Stimulated activated naive B cell treated with anti-CD40 and anti-IgM and Interleukin-4, amounts not matched to agents 10 μg/mL and 1 μg/mL and 100 μg/mL, for 72 hours (primary cell): ENCODE measurements around the gene CYCS.
"Not testable (repeated sequence)": the region's sequence is repeated elsewhere in the genome, so short reads cannot be mapped to it uniquely, and the experiment has no call there.

Experiments
- ATAC-seq, 2 donors: fragments of 150-1000 bp; cut with Tn5 transposase; replicated peaks; 2 replicates each; pipeline ENCODE4 v1.10.0; 2021; ENCODE audit warnings: moderate library complexity in 1 of 2
- DNase-seq: peaks from one replicate; pipeline ENCODE4 v3.0.0; 2021
- H3K27ac Mint-ChIP-seq: one replicate; pipeline ENCODE4 v1.8.0; 2022; ENCODE audit warnings: mild to moderate bottlenecking, mixed read lengths
- H3K27me3 Mint-ChIP-seq, 2 donors: one replicate each; pipeline ENCODE4 v1.8.0; 2022; ENCODE audit warnings: mixed read lengths in 2 of 2
- H3K36me3 Mint-ChIP-seq, 2 donors: one replicate each; pipeline ENCODE4 v1.8.0; 2022; ENCODE audit warnings: mixed read lengths in 2 of 2, mild to moderate bottlenecking in 1 of 2
- H3K4me1 Mint-ChIP-seq, 2 donors: one replicate each; pipeline ENCODE4 v1.8.0; 2022; ENCODE audit warnings: mixed read lengths in 2 of 2, mild to moderate bottlenecking in 1 of 2
- H3K4me3 Mint-ChIP-seq, 2 donors: one replicate each; pipeline ENCODE4 v1.8.0; 2022; ENCODE audit warnings: mild to moderate bottlenecking in 2 of 2, mixed read lengths in 2 of 2, moderate library complexity in 1 of 2
- H3K9me3 Mint-ChIP-seq, 2 donors: one replicate each; pipeline ENCODE4 v1.8.0; 2022; ENCODE audit warnings: mixed read lengths in 2 of 2, mild to moderate bottlenecking in 1 of 2

CYCS gene

DNA sequence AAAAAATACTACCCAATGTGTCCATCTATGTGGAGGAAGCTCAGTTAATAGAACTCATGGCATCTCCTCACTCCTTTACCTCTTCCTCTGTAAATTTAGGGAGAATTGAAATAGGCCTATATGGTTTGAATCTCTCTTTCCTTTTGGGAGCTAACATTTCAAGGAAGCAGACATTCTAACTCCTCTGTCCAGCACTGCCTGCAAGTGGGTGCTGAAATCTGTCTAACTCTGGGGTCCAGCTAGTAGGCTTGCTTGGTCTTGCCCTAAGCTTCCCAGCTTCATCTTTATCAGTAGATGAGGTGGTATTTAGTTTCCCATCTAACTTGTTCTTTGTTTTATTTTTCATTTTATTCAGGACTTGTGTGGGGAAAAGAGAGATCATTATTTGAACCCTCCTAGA lies 23.2 kb downstream of the CYCS start:
- H3K27ac Mint-ChIP-seq: no peak overlapping the region
- peaks cover 8 to 9% of the 10 kb centered on the region in 2 donors for H3K27me3 Mint-ChIP-seq
- H3K9me3 Mint-ChIP-seq: no peaks in the 10 kb centered on the region
- no peaks in the 10 kb centered on the region for H3K36me3 Mint-ChIP-seq
- DNase-seq: no peak
- H3K4me1 Mint-ChIP-seq: peaks cover 0 to 2% of the 10 kb centered on the region in 2 donors
- ATAC-seq: no peak
- no peak overlapping the region for H3K4me3 Mint-ChIP-seq

DNA sequence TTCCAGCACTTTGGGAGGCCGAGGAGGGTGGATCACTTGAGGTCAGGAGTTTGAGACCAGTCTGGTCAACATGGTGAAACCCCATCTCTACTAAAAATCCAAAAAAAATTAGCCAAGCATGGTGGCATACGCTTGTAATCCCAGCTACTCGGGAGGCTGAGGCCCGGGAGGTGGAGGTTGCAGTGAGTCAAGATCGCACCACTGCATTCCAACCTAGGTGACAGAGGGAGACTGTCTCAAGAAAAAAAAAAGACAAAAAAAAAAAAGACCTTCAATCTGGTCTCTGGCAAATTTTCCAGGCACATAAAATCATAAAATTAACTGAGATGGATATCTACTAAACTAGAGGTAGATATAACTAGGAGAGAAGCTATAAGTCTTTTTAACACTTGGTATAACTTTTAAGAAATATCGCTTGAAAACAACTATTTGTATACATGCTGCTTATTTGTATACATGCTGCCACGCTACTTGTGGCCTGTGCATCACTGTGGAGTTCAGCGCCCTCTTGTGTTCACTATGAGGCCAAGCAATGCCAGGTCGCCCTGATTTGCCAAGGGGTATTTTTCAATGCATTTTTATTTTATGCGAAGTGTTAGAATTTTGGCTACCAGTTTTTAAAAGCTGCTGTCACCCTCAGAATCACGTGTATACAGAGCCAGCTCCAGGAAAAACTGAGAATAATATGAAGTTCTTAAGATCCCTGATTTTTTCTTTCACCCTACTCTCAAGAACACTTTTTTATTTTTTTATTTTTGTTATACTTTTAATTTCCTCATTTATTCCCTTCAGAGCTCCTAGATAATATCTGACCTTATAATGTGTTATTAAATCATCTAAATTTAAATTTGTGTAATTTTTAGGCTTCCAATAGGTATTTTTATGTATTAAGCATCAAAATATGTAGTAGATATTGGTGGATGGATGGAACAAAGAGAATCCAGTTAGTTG lies 26.7 kb downstream of the CYCS start:
- Mint-ChIP-seq H3K27ac (no peak overlapping the region), H3K36me3 (no peaks in the 10 kb centered on the region), H3K27me3 (peaks cover 5% of the 10 kb centered on the region in 2 donors), H3K4me1 (peaks cover 5 to 16% of the 10 kb centered on the region in 2 donors), H3K4me3 (no peak overlapping the region), H3K9me3 (no peaks in the 10 kb centered on the region)
- ATAC-seq (peak; percentile 88 to 89), DNase-seq (peak; percentile 33)

DNA sequence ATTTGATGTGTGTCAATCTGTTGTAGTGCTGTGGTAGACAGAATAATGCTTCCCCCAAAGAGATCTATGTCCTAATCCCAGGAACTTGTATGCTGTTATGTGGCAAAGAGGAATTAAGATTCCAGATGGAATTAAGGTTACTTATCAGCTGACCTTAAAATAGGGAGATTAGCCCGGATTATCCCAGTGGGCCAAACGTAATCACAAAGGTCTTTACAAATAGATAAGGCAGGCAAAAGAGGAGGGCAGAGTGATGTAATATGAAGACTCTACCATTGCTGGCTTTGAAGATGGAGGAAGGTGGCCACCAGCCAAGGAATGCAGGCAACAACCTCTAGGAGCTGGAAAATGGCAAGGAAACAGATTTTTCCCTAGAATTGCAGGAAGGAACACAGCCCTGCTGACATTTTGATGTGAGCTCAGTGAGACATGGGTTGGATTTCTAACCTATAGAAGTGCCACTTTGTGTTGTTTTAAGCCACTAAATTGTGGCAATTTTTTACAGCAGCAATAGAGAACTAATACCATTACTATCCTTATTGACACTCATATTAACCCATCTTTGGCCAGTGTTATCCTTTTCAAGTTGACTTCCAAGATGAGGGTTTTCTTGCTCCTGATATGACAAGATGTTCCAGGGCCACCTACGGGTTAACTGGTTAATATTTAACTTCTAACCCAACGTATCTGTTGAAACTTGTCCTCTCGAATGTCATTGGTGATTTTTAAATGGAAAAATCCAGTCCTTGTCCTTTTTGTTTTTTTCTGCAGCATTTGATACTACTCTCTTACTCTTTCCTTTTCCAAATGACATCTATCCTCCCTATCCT lies 29.3 kb downstream of the CYCS start:
- no peaks in the 10 kb centered on the region for H3K9me3 Mint-ChIP-seq
- no peaks in the 10 kb centered on the region for H3K36me3 Mint-ChIP-seq
- H3K4me3 Mint-ChIP-seq: no peak overlapping the region
- ATAC-seq (no peak), DNase-seq (no peak)
- no peak overlapping the region for H3K27ac Mint-ChIP-seq
- peaks cover 5% of the 10 kb centered on the region in 2 donors for H3K27me3 Mint-ChIP-seq
- peaks cover 7 to 21% of the 10 kb centered on the region in 2 donors for H3K4me1 Mint-ChIP-seq

DNA sequence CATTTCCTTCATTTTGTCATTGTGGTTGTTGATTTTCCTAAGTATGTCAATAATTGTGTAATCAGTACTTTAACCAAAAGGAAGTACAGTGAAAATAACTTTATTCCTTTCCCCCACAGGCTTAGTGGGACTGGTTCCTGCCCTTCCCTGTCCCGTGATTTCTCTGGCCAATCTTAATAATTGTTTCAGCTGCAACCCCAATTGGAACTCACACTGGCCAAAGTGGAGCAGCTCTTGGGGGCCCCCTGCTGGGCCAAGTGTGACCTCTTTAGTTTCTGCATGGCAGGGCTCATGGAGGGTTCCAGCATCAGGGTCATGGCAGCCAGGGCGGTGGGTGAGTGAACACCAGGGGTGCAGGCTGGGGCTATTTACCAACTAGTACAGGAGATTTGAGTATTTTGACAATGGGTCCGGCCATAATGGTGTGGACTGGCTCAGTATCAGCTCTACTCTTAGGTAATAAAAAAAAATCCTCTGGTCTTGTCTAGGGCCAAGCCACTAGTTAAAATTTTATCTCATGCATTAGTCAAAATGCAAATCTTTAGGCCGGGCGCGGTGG lies 31.7 kb downstream of the CYCS start:
- Mint-ChIP-seq H3K27ac (no peak overlapping the region), H3K27me3 (peaks cover 5% of the 10 kb centered on the region in 2 donors), H3K4me1 (peaks cover 5 to 21% of the 10 kb centered on the region in 2 donors), H3K4me3 (no peak overlapping the region), H3K9me3 (no peaks in the 10 kb centered on the region), H3K36me3 (no peaks in the 10 kb centered on the region)
- DNase-seq (peak; percentile 68), ATAC-seq (peak; percentile 94 to 95)

DNA sequence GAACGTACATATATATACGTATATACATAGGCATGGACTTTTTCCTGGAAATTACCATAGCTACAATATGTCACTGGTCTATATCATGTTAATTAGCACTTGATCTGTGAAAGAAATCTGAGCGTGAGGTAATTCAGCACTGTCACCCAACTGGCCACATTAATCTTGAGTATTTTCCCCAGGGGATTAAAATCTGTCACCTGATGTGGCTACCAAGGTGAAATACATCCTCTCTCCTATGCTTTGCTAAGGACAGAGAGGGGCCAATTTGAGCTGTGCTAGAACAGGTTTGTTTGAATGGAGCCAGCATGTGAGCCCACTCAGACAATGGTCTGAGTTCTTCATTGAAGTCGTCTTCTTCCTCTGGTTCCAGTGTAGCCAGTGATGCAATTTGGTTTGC lies 33.3 kb downstream of the CYCS start:
- no peak for ATAC-seq
- Mint-ChIP-seq H3K9me3 (no peaks in the 10 kb centered on the region), H3K4me3 (no peak overlapping the region), H3K27me3 (peaks cover under 1% of the 10 kb centered on the region in 2 donors), H3K27ac (no peak overlapping the region), H3K4me1 (peaks cover 14 to 37% of the 10 kb centered on the region in 2 donors), H3K36me3 (no peaks in the 10 kb centered on the region)
- DNase-seq: no peak

DNA sequence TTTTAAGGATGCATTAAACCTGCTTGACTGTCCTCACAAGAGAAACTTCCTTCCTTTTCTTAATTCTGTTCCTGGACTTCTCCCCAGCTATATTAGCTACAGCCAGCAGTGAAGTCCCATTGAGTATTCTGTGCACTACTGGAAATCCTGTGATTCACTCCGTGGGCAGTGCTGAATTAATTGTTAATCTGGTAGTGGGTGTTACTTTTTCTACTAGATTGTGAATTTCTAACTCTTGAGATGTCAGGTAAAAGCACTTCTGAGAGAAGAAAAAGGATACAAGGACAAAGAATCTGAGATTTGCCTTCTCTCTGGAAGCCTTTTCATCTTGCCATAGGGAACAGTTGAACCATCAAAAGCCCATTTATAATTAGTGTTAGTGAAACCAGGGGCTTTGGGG lies 33.9 kb downstream of the CYCS start:
- H3K27me3 Mint-ChIP-seq: no peaks in the 10 kb centered on the region
- H3K9me3 Mint-ChIP-seq: no peaks in the 10 kb centered on the region
- H3K4me1 Mint-ChIP-seq: peaks cover 14 to 40% of the 10 kb centered on the region in 2 donors
- H3K36me3 Mint-ChIP-seq: no peaks in the 10 kb centered on the region
- DNase-seq (no peak), ATAC-seq (no peak)
- H3K4me3 Mint-ChIP-seq: no peak overlapping the region
- H3K27ac Mint-ChIP-seq: no peak overlapping the region

DNA sequence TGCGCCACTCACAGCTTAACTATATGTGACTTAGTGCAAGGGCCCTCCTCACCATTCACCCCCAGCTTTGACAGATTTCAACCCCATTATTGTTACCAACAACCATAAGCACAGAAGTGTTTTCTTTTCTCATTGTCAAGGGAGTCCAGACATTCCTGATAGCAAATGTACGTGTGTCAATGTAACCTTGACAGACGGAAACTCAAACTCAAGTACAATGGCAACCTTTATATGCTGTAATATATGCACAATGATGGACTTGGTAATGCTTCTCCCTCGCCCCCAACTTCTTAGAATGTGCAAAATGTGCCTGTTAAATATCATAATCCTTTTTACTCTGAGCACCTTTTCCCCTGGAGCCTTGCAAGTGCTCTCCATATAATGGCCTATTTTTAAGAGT lies 34.7 kb downstream of the CYCS start:
- ATAC-seq: no peak
- Mint-ChIP-seq H3K4me3 (no peak overlapping the region), H3K36me3 (no peaks in the 10 kb centered on the region), H3K4me1 (peaks cover 14 to 40% of the 10 kb centered on the region in 2 donors), H3K27me3 (no peaks in the 10 kb centered on the region), H3K27ac (no peak overlapping the region), H3K9me3 (no peaks in the 10 kb centered on the region)
- DNase-seq: no peak

DNA sequence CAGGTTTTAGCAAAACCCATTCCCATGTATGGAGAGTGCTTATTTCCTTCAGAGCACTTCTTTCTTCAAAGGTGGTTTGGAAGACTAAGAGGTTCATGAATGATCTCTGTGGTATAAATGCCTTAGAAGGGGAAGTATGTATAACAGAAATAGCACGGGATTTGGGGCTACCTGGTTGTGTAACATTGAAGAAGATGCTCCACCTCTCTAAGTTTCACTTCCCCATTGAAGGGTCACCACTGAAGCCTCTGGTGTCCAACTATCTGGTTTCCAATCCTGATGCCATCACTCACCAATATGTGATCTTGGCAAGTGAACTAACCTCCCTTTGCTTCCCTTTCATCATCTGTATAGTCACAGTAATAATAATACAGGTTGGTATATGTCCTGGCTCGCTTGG lies 37.2 kb downstream of the CYCS start:
- H3K4me1 Mint-ChIP-seq: peaks cover 9 to 19% of the 10 kb centered on the region in 2 donors
- H3K4me3 Mint-ChIP-seq: no peak overlapping the region
- peak; percentile 11 for DNase-seq
- H3K36me3 Mint-ChIP-seq: no peaks in the 10 kb centered on the region
- no peaks in the 10 kb centered on the region for H3K27me3 Mint-ChIP-seq
- ATAC-seq: peak; percentile 94 to 96
- no peaks in the 10 kb centered on the region for H3K9me3 Mint-ChIP-seq
- no peak overlapping the region for H3K27ac Mint-ChIP-seq

DNA sequence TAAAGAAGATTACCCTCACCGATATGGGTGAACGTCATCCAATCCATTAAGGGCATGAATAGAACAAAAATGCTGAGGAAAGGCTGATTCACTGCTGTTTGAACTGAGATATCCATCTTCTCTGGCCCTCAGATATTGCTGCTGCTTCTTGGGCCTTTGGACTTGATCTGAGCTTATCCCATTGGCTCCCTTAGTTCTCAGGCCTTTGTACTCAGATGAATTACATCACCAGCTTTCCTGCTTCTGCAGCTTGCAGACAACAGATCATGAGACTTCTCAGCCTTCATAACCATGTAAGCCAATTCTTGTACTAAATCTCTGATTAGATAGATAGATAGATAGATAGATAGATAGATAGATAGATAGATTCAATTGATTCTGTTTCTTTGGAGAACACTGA lies 40.2 kb downstream of the CYCS start:
- no peak for DNase-seq
- no peak overlapping the region for H3K4me3 Mint-ChIP-seq
- H3K27me3 Mint-ChIP-seq: peaks cover 0 to 7% of the 10 kb centered on the region in 2 donors
- H3K4me1 Mint-ChIP-seq: peaks cover 9 to 19% of the 10 kb centered on the region in 2 donors
- no peaks in the 10 kb centered on the region for H3K36me3 Mint-ChIP-seq
- no peaks in the 10 kb centered on the region for H3K9me3 Mint-ChIP-seq
- no peak for ATAC-seq
- no peak overlapping the region for H3K27ac Mint-ChIP-seq

DNA sequence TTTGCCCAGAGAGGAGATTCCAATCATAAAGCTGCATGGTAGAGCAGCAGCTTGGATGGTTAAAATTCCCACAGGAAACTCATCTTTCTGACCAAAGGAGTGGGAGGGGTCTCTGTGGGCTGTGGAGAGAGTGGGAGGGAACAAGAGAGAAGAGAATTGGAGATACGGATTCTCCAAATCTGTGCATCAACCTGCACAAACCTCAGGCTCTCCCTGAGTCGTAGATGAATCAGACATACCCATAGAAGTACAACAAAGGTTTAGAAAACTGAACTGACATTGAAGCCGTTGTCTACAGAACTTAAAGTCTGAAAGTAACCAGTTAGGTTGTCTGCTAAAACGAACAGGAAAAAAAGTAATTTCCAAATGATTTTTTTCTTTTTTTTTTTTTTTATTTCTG lies 41.9 kb downstream of the CYCS start:
- Mint-ChIP-seq H3K36me3 (no peaks in the 10 kb centered on the region), H3K4me1 (peaks cover 9 to 17% of the 10 kb centered on the region in 2 donors), H3K4me3 (no peak overlapping the region), H3K9me3 (no peaks in the 10 kb centered on the region), H3K27me3 (peaks cover 0 to 7% of the 10 kb centered on the region in 2 donors), H3K27ac (no peak overlapping the region)
- no peak for DNase-seq
- no peak for ATAC-seq

DNA sequence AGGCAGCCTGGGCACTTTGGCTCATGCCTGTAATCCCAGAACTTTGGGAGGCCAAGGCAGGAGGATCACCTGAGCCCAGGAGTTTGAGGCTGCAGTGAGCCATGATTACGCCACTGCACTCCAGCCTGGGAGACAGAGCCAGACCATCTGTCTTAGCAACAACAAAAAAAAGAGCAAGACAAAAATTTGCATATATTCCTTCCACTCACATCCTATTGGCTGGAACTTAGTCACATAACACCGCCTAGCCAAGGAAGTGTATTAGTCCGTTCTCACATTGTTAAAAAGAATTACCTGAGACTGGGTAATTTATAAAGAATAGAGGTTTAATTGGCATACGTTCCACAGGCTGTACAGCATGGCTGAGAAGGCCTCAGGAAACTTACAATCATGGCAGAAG lies 43.0 kb downstream of the CYCS start:
- H3K36me3 Mint-ChIP-seq, ATAC-seq, H3K27ac Mint-ChIP-seq, H3K27me3 Mint-ChIP-seq, H3K4me1 Mint-ChIP-seq, H3K9me3 Mint-ChIP-seq, DNase-seq, H3K4me3 Mint-ChIP-seq: not testable (repeated sequence)

DNA sequence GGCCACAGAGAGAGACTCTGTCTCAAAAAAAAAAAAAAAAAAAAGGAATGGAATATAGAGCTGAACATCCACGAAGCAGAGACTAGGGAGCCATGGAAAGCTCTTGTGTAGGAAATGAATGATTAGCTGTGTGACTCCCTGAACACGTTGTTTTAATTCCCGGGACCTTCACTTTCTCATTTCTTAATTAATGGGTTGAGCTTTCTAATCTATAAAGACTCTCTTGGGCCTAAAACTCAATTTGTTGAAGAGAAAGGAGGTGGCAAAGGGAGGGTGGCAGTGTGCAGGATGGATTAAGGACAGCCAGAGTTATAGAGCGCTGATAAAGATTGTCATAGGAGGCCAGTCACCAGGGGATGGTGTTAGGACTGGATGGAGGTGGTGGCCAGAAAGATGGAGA lies 48.0 kb downstream of the CYCS start:
- no peak for ATAC-seq

DNA sequence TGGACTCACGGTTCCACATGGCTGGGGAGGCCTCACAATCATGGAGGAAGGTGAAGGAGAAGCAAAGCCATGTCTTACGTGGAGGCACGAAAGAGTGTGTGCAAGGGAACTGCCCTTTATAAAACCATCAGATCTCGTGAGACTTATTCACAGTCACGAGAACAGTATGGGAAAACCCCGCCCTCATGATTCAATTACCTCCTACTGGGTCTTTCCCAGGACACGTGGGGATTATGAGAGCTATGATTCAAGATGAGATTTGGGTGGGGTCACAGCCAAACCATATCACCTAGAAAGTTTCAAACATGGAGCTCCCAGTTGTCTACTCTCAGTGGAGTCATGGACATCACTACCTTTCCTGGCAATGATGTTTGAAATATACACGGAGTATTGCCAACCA lies 49.6 kb downstream of the CYCS start:
- Mint-ChIP-seq H3K27ac (no peak overlapping the region), H3K36me3 (peaks cover 0 to 4% of the 10 kb centered on the region in 2 donors), H3K4me1 (peaks cover 9 to 17% of the 10 kb centered on the region in 2 donors), H3K9me3 (peaks cover 0 to 4% of the 10 kb centered on the region in 2 donors), H3K4me3 (no peak overlapping the region), H3K27me3 (peaks cover 0 to 4% of the 10 kb centered on the region in 2 donors)
- DNase-seq (no peak), ATAC-seq (peak; percentile 27 to 44)

More for the DNA sequence above, 48.0 kb downstream of the CYCS start:
- H3K36me3 Mint-ChIP-seq: peaks cover 0 to 4% of the 10 kb centered on the region in 2 donors
- peaks cover 9 to 17% of the 10 kb centered on the region in 2 donors for H3K4me1 Mint-ChIP-seq
- no peak overlapping the region for H3K27ac Mint-ChIP-seq
- no peak overlapping the region for H3K4me3 Mint-ChIP-seq
- DNase-seq: no peak
- H3K27me3 Mint-ChIP-seq: peaks cover 3 to 4% of the 10 kb centered on the region in 2 donors
- peaks cover 0 to 4% of the 10 kb centered on the region in 2 donors for H3K9me3 Mint-ChIP-seq

DNA sequence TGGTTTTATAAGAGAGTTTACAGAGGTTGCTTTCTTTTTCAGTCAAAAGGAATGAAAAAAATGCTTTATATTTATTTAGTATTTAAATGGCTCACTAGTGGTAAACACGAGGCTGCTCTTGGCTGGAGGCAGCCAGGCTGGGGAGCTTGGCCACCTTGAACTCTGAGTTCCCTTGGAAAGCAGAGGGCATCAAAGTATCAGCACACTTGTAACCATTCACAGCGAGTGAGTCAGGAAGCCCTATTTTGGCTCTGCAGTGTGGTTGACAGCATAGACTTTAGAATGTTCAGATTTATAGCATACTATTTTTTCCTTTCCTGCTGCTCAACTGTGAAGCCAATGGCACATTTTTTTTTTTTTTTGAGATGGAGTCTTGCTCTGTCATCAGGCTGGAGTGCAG lies 51.6 kb downstream of the CYCS start:
- H3K36me3 Mint-ChIP-seq: peaks cover 0 to 4% of the 10 kb centered on the region in 2 donors
- H3K4me3 Mint-ChIP-seq: no peak overlapping the region
- H3K27ac Mint-ChIP-seq: no peak overlapping the region
- ATAC-seq: no peak
- no peak for DNase-seq
- H3K27me3 Mint-ChIP-seq: peaks cover 0 to 4% of the 10 kb centered on the region in 2 donors
- H3K4me1 Mint-ChIP-seq: peaks cover 11 to 23% of the 10 kb centered on the region in 2 donors
- H3K9me3 Mint-ChIP-seq: peaks cover 0 to 4% of the 10 kb centered on the region in 2 donors
